GM21723 (cell line): Measurements from ENCODE around the gene SOAT1.
"Not testable (repeated sequence)": the region's sequence is repeated elsewhere in the genome, so short reads cannot be mapped to it uniquely, and the experiment has no call there.

Source experiments
- ATAC-seq: cut with Tn5 transposase; IDR thresholded peaks from one replicate; pipeline ENCODE4 v1.9.1; 2021; ENCODE audit warnings: mild to moderate bottlenecking, moderate library complexity; ENCODE audit not compliant: unreplicated experiment

SOAT1 gene

DNA sequence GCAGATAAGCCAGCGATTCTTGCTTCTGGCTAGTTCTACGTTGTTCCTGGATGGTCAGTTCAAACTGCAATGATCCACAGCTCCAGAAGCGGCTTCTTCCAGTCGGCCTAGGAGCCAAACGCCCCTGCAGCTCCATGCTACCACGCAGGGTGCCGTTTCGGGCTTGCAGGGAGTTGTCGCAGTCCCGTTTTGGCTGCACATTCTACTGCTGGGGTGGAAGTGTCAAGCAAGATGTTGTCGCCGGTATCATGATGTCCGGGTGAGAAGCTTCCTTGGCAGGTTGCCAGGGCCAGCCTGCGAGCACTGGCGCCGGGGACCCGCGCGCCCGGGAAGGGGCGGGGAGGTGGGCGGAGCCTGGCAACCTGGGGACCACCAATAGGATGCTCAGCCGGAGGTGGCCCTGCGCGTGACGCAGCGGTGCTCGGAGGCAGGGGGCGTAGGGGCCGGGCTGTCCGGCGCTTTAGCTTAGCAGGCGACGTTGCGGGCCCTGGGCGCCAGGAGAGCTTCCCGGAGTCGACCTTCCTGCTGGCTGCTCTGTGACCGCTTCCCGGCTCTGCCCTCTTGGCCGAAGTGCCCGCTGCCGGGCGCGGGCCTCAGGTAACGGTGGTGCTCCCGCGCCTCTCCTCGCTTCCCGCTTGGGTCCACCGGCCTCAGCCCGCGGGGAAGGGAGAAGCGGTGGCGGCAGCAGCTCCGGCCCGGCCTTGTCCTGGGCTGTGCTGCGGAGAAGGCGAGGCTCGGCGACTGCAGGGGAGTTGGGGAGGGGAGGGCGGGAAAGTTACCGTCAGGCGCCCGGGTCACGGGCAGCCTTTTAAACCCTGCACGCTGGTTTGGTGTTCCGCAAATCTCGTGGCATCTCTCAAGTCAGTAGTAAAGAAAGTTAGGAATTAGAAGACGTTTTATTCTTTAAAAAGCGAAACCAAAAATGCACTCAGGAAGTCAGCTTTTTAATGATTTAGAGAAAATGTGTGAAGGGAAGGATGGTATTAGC is at the start of gene SOAT1:
Gene SOAT1, plus strand, starts transcription at position 458 of the 988 bp plus-strand sequence. CDS start 8,888 bp downstream, outside the sequence.
- peak; percentile 96 for ATAC-seq

DNA sequence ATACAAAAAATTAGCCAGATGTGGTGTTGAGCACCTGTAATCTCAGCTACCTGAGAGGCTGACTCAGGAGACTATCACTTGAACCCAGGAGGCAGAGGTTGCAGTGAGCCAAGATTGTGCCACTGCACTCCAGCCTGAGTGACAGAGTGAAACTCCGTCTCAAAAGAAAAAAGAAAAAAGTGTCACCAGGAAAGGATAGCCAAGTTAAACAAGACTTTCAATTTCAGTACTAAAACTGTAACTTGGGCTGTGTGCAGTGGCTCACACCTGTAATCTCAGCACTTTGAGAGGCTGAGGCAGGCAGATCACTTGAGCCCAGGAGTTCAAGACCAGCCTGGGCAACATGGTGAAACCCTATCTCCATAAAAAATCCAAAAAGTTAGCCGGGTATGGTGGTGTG is 48.2 kb upstream of the SOAT1 start:
- ATAC-seq: not testable (repeated sequence)

DNA sequence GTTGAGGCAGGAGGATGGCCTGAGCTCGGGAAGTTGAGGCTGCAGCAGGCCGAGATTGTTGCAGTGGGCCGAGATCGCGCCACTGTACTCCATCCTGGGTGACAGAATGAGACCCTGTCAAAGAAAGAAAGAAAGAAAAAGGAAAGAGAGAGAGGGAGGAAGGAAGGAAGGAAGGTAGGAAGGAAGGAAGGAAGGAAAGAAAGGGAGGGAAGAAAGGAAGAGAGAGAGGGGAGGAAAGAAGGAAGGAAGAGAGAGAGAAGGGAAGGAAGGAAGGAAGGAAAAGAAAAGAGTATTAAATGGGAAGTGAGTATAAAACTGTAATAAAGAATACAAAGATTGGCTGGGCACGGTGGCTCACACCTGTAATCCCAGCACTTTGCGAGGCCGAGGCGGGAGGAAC is 45.7 kb upstream of the SOAT1 start:
- no peak for ATAC-seq

DNA sequence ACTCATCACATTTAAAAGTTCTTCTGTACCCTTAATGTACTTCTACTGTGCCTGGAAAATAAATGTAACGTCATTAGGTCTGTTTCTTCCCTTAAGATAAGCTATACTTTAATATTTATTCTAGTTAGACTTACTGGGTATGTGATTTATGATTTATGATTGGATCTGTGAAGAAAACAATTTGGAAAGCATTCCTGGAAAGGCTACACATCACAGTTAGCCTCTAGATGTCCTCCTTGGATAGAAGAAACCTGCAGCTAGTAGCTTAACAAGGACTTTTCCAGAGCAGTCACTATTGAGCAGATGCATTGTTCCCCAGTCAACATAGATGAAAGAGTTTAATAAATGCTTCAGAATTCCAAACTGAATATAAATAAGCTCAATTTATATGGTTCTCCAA is 41.9 kb upstream of the SOAT1 start:
- ATAC-seq: no peak

DNA sequence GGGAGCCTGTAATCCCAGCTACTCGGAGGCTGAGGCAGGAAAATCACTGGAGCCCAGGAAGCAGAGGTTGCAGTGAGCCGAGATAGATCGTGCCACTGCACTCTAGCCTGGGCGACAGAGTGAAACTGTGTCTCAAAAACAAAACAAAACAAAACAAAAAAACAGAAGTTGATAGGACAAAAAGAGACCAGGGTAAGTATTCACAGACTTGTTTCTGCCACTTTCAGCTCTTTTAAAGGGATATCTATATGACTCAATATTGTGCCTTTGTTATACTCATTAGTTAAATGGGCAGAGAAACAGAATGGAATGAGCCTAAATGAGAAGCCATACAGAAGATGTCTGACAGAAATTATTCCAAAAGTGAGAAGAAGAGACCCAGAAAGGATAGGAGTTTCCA is 41.0 kb upstream of the SOAT1 start:
- no peak for ATAC-seq

DNA sequence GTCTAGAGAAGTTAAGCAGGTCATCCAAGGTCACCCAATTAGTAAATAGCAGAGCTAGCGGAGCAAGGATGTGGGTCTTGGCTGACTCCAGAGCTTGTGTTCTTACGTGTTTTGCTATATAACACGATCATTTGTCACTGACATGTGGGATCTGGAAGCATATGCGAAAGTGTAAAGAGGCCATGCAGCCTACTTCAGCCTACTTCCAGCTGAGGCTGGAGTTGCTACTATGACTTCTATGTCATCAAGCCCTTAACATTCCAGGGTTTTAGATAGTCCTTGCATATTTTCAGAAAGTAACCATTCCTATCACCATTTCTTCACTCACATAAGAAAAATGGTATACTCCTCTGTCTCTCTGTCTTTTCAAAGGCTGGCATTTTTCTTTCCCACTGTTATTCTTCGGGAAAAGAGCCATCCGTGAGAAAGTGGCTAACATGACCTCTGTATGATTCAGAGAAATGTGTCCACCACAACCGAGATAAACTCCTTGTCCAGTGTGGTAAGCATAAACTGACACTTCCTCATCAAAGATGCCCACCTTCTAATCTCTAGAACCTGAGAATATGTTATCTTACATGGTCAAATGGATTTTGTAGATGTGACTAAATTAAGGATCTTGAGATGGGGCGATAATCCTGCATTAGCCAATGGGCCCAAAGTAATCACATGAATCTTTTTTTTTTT is 40.2 kb upstream of the SOAT1 start:
- no peak for ATAC-seq

DNA sequence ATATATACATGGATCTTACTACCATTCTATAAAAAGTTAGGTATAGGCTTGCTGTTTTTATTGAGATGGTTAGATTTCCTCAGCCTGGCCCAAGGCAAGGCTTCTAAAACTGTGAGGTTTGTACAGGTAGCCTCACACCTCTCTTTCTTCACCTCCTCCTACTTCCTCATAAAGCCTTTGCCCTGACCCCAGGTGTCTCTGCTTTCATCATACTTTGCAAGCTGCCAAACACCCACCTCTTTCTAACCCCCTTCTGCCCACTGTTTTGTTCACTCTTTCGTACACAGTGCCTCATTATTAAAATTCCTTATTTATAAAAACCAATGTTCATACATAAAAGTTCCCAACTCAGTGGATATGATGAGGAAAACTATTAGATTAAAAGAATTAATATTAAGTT is 31.4 kb upstream of the SOAT1 start:
- no peak for ATAC-seq

DNA sequence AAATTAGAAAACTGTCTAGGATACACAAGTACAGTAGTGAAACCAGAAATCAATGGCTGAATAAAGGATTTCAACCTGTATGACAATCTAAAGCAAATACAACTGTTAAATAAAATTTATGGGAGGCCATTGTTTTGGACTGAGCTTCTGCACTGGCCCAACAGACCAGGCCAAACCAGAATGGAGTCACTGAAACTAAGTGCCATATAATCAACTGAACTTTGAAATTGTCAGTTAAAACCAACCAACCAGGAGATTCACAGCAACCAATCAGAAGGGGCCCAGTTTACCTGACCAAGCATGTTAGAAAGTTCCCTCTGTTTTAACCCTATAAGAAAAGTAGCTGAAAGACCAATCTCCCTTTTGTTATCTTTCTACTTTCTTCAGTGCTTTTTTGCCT is 30.5 kb upstream of the SOAT1 start:
- no peak for ATAC-seq

DNA sequence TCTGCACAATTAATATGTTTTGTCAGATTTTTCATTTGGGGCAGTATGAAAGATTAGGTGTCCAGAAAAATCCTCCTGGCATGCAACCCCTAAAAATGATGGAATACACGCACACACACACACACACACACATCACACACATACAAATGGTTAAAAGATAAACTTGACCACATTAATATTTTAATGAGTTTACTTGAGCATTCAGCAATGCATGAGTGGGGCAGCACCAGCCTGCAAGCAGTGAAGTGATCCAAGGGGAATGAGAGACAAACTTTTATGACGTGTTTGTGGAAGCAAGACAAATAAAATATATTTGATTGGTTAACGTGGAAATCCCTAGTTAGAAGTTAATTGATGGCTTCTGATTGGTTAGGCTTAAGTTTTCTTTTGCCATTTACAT is 29.1 kb upstream of the SOAT1 start:
- ATAC-seq: no peak

DNA sequence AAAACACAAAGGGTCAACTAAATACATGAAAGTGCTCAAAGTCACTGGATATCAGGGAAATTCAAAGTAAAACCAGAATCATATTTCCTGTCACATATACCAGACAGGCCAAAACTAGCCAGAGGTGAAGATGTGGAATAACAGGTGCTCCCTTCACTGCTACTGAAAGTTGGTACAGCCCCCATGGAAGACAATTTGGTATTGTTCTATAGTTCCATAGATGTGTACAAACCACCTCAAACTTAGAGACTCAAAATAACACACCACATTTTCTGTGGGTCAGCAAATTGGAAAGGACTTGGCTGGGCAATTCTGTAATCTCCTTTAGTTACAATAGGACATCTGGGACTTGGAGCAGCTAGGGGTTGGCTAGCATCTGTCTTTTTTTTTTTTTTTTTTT is 24.5 kb upstream of the SOAT1 start:
- ATAC-seq: no peak

DNA sequence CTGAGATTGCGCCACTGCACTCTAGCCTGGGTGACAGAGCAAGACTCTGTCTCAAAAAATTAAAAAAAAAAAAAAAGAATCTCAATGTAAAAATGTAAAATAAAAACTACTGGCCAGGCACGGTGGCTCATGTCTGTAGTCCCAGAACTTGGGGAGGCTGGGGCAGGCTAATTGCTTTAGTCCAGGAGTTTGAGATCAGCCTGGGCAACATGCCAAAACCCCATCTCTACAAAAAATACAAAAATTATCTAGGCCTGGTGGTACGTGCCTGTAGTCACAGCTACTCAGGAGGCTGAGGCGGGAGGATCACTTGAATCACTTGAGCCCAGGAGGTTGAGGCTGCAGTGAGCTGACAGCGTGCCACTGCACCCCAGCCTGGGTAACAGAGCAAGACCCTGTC is 19.2 kb upstream of the SOAT1 start:
- not testable (repeated sequence) for ATAC-seq

DNA sequence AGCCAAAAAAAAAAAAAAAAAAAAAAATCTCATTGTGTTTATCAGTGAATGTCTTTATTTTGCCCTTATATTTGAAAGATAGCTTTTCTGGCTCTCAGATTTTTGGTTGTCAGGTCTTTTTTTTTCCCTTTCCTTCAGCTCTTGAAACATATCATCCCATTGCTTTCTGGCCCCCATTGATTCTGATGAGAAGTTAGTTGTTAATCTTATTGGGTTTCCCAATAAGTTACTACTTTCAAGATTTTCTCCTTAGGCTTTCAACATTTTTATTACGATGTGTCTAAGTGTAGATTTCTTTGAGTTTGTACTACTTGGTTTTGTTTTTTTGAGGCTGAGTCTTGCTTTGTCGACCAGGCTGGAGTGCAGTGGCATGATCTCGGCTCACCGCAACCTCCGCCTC is 14.7 kb upstream of the SOAT1 start:
- ATAC-seq: no peak

DNA sequence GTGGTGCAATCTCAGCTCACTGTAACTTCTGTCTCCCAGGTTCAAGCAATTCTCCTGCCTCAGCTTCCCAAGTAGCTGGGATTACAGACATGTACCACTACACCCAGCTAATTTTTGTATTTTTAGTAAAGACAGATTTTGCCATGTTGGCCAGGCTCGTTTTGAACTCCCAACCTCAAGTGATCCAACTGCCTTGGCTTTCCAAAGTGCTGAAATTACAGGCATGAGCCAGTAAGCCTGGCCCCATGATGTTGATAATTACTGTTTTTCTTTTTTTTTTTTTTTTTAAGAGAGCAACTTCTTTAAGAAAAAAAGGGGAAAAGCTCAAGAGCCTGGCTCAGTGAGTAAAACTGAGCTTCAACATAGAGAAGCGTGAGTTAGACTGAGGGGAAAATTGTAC is 9.6 kb upstream of the SOAT1 start:
- ATAC-seq: no peak

DNA sequence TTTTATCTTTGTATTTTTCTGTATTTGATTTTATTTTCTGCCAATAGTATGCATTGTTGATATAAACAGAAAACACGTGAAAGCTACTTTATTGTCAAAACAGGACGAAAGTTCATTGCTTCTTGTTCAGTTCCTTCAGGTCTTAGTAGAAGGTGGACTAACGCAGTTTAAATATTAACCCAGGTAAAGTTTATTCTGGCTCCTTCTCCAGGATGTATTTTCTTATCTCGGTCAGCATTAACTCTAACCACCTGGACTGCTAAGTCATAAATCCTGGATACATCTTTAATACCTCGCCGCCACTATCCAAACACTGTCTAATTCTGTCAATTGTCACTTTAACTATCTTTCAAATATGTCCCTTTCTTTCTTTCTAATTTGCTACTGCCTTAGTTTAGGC is 5.7 kb upstream of the SOAT1 start:
- no peak for ATAC-seq

DNA sequence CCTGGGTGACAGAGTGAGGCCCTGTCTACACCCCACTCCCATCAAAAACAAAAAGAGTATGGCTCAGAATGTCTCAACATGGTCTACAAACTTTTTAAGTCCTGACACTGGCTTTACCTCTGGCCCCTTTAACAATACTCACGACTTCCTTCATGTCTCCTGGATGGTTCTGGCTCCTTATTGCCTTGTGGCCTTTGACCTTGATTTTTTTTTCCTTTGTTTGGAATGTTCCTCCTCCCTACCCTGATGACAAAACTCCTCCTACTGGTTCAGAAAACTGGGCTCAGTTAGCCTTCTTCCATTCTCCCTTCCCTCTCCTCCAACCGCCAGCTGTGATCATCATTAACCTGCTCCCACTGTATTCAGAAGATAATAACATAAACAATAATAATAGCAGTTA is 4.6 kb upstream of the SOAT1 start:
- no peak for ATAC-seq

DNA sequence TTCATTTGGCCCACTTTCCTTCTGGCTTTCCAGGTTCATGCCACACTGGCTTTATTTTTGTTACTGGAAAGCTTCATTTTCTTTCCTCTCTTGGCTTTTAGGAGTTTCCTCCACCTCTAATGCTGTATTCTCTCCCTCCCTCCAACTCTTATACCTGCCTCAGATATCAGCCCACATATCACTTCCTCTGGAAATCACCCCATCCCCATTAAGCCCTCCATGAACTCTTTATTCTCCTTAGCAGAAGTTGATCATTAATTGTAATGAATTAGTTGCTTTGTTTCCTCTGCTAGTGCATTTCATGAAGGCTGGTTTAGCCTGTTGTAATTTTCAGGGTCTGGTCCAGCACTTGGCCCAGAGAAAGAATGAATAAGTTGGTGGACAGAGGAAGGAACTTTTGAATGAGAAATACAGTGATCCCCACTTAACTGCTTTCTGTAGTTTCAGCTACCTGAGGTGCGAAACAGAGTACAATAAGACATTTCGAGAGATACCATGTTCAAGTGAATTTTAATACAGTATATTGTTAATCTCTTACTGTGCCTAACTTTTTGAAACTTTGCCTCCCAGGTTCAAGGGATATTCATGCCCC is 1.7 kb downstream of the SOAT1 start:
- no peak for ATAC-seq

DNA sequence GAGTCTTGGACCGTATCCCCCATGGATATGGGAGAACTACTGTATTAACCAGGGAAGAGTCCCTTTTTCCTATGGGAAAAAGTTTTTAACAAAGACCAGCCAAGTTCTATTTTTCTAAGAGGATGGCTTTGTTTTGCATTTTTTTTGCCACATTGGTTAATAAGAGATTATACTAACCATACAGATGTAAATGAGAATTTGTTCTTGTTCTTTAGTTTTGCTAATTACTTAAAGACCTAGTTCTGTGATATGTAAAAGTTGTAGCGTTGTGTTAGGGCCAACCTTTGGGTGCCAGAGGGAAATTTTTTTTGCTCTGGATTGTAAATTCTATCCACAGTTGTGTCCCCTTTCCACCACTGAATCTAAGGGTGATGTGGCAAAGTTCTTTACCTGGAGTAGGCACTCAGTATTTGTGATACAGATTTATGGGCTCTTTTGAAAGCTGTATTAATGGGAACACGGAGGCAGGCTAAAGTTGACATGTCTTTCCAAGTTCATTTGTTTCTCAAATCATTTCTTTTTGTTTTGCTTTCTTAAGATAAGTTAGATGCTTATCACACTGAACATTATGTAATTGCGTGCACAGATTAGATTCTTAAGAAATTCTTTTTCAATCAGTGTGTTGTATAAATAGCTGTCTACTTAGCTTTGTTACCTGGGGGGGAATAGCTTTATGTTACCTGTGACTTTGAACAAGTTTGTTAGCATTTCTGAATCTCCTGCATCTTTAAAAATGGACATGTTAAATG is 2.9 kb downstream of the SOAT1 start:
- no peak for ATAC-seq

DNA sequence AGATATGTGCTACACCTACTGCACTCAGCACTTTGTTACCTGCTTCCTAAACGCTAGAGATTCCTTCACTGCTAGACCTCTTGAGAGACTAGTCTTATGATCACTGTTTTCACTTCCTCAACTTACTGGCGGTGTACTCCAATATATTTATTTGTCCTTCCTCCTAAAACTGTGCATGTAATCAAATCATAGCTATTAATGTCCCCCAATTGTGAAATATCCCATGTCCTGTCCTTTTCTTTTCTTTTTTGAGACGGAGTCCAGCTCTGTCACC is 3.4 kb downstream of the SOAT1 start:
- no peak for ATAC-seq

DNA sequence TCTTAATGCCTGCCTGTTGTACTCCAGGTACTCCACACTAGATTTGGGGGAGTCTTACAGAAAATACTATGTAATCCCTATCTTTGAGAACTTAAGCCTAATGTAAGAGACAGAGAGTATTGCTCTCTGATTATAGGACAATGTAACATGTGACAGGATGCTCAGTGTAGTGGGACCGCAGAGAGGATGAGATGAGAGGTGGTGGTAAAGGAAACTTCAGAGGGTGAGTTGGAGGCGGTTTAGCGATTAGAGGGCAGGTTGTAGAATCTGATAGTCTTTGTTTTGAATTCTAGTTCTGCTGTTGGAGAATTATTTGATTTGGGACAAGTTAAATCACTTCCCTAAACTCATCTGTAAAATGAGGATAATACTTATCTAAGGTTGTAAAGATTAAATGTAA is 5.4 kb downstream of the SOAT1 start:
- peak; percentile 76 for ATAC-seq

DNA sequence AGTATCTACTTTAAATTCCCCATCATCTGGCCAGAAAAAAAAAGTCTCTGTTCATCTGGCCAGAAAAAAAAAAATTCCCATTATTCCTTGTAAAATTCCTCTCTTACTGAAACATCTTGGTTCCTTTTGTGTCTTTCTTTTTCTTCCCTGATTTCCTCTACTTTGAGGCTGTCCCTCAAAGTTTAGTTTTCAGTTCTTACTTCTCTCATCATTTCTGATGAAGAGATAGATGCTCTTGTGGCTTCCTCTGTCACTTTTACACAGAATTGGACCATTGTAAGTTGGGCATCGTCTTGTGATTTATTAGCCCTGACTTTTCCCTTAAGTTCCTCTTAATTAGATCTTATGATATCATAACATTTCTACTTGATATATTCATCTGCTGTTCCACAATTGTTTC is 6.5 kb downstream of the SOAT1 start:
- ATAC-seq: no peak

DNA sequence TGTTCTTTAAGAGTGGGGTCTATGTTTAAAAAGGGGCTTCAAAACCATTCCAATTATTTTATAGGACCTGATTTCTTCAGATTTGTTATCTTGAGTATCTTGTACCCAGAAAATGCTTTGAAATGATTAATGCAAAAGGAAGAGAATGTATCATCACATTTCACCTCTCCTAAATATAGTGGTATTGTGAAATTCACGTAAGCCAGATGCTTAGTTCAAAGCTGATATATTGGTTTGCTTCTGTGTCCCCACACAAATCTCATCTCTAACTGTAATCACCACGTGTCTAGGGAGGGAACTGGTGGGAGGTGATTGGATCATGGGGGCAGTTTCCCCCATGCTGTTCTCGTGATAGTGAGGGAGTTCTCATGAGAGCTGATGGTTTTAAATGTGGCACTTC is 8.5 kb downstream of the SOAT1 start:
- no peak for ATAC-seq
